Measurements from ENCODE around the gene SERPINA3.

Gene SERPINA3

DNA sequence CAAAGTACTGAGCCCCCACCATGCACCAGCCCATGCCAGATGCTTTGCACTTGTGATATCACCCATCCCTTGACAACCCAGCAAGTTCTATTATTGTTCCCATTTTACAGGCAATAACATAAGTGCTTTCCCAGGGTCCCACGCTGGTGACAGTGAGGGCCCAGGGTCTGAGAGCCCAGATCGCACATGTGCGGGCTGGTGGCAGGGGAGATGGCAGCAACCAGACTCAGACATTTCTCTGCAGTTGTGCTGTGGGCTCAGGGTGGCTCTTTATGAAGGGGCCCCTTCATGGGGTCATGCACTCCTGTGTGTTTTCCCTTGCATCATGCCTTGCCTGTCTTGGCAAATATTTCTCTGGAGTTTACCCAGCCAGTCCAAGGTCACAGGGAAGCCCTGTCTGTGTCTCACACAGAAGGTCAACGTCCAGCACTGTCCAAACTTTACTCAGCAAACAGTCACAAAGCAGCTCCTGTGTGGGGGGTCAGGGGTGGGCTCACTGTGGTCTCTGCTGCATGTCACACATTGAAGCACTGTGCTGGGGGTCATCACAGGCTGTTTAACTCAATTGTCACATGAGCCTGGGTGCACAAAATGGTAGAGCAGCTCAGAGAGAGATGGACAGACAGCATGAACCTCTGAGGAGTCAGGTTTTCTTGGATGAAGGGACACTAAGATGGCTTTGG lies 18.3 kb upstream of the SERPINA3 start:
- TF ChIP-seq, protein P1, sequence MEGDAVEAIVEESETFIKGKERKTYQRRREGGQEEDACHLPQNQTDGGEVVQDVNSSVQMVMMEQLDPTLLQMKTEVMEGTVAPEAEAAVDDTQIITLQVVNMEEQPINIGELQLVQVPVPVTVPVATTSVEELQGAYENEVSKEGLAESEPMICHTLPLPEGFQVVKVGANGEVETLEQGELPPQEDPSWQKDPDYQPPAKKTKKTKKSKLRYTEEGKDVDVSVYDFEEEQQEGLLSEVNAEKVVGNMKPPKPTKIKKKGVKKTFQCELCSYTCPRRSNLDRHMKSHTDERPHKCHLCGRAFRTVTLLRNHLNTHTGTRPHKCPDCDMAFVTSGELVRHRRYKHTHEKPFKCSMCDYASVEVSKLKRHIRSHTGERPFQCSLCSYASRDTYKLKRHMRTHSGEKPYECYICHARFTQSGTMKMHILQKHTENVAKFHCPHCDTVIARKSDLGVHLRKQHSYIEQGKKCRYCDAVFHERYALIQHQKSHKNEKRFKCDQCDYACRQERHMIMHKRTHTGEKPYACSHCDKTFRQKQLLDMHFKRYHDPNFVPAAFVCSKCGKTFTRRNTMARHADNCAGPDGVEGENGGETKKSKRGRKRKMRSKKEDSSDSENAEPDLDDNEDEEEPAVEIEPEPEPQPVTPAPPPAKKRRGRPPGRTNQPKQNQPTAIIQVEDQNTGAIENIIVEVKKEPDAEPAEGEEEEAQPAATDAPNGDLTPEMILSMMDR (IDR thresholded peaks at IDR 0.05; ENCODE audit: low read depth, low read length): no peak
- H3K4me3 ChIP-seq (replicated peaks in 1 of 2; ENCODE audit: low read depth in 2 of 2, low read length in 2 of 2): no peak overlapping the region
- DNase-seq (ENCODE audit: low read depth in 2 of 2): peak in 1 of 2 donors; percentile 25

DNA sequence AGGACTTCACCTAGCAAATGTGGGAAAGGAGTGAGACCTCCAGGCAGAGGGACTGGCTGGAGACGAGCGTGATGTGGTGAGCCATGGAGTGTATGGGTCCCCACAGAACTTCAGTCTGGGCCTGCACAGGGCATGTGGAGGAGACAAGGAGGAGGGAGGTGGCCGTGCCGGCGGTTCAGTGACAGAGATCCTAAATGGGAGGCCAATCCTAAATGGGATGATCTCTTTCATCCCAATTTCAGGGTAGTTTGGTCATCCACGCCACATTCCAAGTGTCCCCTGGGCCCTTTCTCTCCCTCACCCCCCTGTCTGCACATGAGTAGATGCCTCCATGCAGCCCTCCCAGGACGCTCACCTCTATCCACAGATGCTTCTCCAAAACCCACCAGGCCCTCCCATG lies 17.8 kb upstream of the SERPINA3 start:
- H3K4me3 ChIP-seq (replicated peaks in 1 of 2; ENCODE audit: low read depth in 2 of 2, low read length in 2 of 2): no peak overlapping the region
- TF ChIP-seq, protein P1 (IDR thresholded peaks at IDR 0.05; ENCODE audit: low read depth, low read length): no peak
- DNase-seq (ENCODE audit: low read depth in 2 of 2): no peak

DNA sequence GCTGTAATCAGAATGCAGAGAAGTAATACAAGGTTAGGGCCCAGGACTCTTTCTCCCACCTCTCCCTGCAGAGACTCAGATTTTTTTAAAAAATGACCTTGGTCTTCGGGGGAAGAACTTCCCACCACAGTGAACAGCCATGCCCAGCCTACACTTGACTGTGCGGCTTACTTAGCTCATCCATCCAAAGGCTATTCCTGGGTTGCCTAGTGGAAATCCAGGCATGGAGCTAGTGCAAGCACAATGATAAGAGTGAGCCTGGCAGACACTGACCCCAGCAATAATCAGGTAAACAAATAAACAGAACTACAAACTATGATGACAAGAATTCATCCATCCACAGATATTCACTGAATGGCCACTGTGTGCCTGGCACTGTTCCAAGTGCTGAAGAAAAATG lies 16.3 kb upstream of the SERPINA3 start:
- no peak for DNase-seq (ENCODE audit: low read depth in 2 of 2)
- no peak overlapping the region for H3K4me3 ChIP-seq (replicated peaks in 1 of 2; ENCODE audit: low read depth in 2 of 2, low read length in 2 of 2)
- TF ChIP-seq, protein P1 (IDR thresholded peaks at IDR 0.05; ENCODE audit: low read depth, low read length): no peak

DNA sequence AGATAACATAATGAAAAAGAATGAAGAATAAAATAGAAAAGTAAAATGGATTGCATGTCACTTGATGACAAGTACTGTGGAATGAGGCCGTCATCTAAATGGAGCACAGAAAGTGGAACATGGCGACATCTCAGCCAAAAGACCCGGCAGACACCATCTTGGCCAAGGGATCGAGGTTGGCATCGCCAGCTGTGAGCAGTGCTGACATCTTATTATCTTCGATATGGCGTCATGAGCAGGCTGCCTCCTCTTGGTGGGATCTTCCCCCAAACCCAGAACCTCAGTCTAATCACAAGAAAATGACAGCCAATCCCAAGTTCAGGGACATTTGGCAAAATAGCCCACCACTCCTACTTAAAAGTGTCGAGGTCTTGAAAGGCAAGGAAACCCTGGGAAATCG lies 15.8 kb upstream of the SERPINA3 start:
- DNase-seq (ENCODE audit: low read depth in 2 of 2): no peak
- no peak overlapping the region for H3K4me3 ChIP-seq (replicated peaks in 1 of 2; ENCODE audit: low read depth in 2 of 2, low read length in 2 of 2)
- TF ChIP-seq, protein P1 (IDR thresholded peaks at IDR 0.05; ENCODE audit: low read depth, low read length): no peak

DNA sequence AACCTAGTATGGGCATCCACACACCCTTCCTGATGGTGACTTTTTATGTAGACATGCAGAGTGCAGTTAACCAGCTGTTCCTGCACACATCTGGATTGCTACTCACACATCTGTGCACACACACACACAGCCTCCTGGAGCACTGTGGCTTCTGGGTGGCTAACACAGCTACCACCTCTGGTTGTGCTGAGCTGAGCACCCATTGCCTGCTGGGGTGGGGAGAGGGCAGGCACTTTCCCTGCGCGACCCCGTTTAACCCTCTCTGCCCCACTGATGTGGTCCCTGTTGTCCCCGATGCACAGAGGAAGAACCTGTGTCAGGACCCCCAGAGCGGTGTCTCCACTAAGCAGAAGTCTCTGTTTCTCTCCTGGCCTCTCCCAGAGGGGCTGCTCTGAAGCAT lies 14.4 kb upstream of the SERPINA3 start:
- DNase-seq (ENCODE audit: low read depth in 2 of 2): no peak
- TF ChIP-seq, protein P1 (IDR thresholded peaks at IDR 0.05; ENCODE audit: low read depth, low read length): no peak
- no peak overlapping the region for H3K4me3 ChIP-seq (replicated peaks in 1 of 2; ENCODE audit: low read depth in 2 of 2, low read length in 2 of 2)

DNA sequence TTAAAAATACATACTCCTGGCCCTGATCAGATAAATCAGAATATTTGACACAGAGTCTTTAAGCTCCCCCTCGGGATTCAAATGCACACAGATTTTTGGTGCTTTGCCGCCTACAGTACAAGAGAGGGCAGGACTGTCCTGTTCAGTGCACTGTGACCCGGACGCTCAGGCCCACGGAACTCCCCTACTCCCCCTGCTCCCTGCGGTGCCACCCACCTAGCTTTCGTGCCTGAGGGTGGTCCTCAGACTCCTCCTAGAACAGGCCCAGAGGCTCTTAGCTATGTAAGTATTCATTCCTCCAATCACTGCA lies 13.7 kb upstream of the SERPINA3 start:
- no peak overlapping the region for H3K4me3 ChIP-seq (replicated peaks in 1 of 2; ENCODE audit: low read depth in 2 of 2, low read length in 2 of 2)
- TF ChIP-seq, protein P1 (IDR thresholded peaks at IDR 0.05; ENCODE audit: low read depth, low read length): no peak
- no peak for DNase-seq (ENCODE audit: low read depth in 2 of 2)
